HEK293 (cell line): ENCODE measurements around the gene LIN52.
A peak's percentile ranks its signal among the peaks of the same experiment; 100 is the strongest.

Source experiments
- CTCF ChIA-PET: fragments of 350-600 bp; formaldehyde crosslinking; extraction: SDS; loops from one replicate; lab custom pipeline; 2021; ENCODE audit warnings: antibody characterized with exemption; lab: Yijun Ruan, JAX
- POLR2A ChIA-PET: fragments of 300-600 bp; formaldehyde crosslinking; extraction: SDS; loops from one replicate; lab custom pipeline; 2020; ENCODE audit warnings: antibody characterized with exemption, inconsistent platforms; lab: Yijun Ruan, JAX
- H3K27ac ChIP-seq: fragments of 200-500 bp; sonication (Bioruptor generic); 2 replicates; pipeline ENCODE4 v1.5.1; 2014; ENCODE audit warnings: low read depth, low read length, control low read depth, inconsistent platforms; ENCODE audit errors: extremely low read depth
- H3K36me3 ChIP-seq, 2 experiments: fragments of 200-500 bp in 1 of 2; sonication (Bioruptor generic) in 1 of 2; 1 replicate in 1 of 2; 2 replicates in 1 of 2; pipeline ENCODE4 v1.5.1; 2014 to 2017; ENCODE audit warnings: inconsistent platforms in 2 of 2, low read length in 2 of 2; ENCODE audit not compliant: control insufficient read depth in 2 of 2, insufficient read depth in 1 of 2
- H3K4me1 ChIP-seq: fragments of 200-500 bp; sonication (Bioruptor generic); 2 replicates; pipeline ENCODE4 v1.5.1; 2014; ENCODE audit warnings: mild to moderate bottlenecking, low read length, inconsistent platforms; ENCODE audit not compliant: control insufficient read depth, insufficient read depth
- H3K4me3 ChIP-seq: 2 replicates; pipeline ENCODE4 v1.5.1; 2011; ENCODE audit warnings: low read depth, mild to moderate bottlenecking, control low read depth, low read length, moderate library complexity
- H3K9me3 ChIP-seq: fragments of 200-500 bp; sonication (Bioruptor generic); 2 replicates; pipeline ENCODE4 v1.5.1; 2014; ENCODE audit warnings: low read depth, low read length, inconsistent platforms; ENCODE audit not compliant: control insufficient read depth, insufficient read depth
- FEZF1 ChIP-seq: fragments of 450-650 bp; formaldehyde crosslinking; IDR thresholded peaks from 2 replicates; pipeline ENCODE4 v1.5.1; 2016; ENCODE audit warnings: missing biosample characterization, missing genetic modification characterization
- GLI4 ChIP-seq: fragments of 450-650 bp; formaldehyde crosslinking; IDR thresholded peaks from 2 replicates; pipeline ENCODE4 v1.5.1; 2016; ENCODE audit warnings: missing biosample characterization, missing genetic modification characterization
- INSM2 ChIP-seq: fragments of 450-650 bp; formaldehyde crosslinking; IDR thresholded peaks from 2 replicates; pipeline ENCODE4 v1.5.1; 2016; ENCODE audit warnings: missing biosample characterization, missing genetic modification characterization
- RBAK ChIP-seq: fragments of 450-650 bp; formaldehyde crosslinking; IDR thresholded peaks from 2 replicates; pipeline ENCODE4 v1.5.1; 2016; ENCODE audit warnings: missing biosample characterization, missing genetic modification characterization
- SALL2 ChIP-seq: fragments of 450-650 bp; formaldehyde crosslinking; IDR thresholded peaks from 2 replicates; pipeline ENCODE4 v1.5.0; 2017; ENCODE audit warnings: missing biosample characterization, mild to moderate bottlenecking, missing genetic modification characterization, borderline replicate concordance
- WT1 ChIP-seq: fragments of 450-650 bp; formaldehyde crosslinking; IDR thresholded peaks from 2 replicates; pipeline ENCODE4 v1.5.1; 2016; ENCODE audit warnings: missing biosample characterization, missing genetic modification characterization
- ZBTB17 ChIP-seq: fragments of 450-650 bp; formaldehyde crosslinking; IDR thresholded peaks from 2 replicates; pipeline ENCODE4 v1.5.1; 2016; ENCODE audit warnings: missing biosample characterization, missing genetic modification characterization
- ZBTB20 ChIP-seq: fragments of 450-650 bp; formaldehyde crosslinking; IDR thresholded peaks from 2 replicates; pipeline ENCODE4 v1.5.1; 2016; ENCODE audit warnings: missing biosample characterization, missing genetic modification characterization
- ZBTB48 ChIP-seq: fragments of 450-650 bp; formaldehyde crosslinking; IDR thresholded peaks from 2 replicates; pipeline ENCODE4 v1.5.1; 2016; ENCODE audit warnings: missing biosample characterization, missing genetic modification characterization
- ZNF223 ChIP-seq: fragments of 450-650 bp; formaldehyde crosslinking; IDR thresholded peaks from 2 replicates; pipeline ENCODE4 v1.5.1; 2016; ENCODE audit warnings: missing biosample characterization, missing genetic modification characterization
- ZNF302 ChIP-seq: fragments of 450-650 bp; formaldehyde crosslinking; IDR thresholded peaks from 2 replicates; pipeline ENCODE4 v1.5.1; 2016; ENCODE audit warnings: missing biosample characterization, missing genetic modification characterization, low read depth
- ZNF324 ChIP-seq: fragments of 450-650 bp; formaldehyde crosslinking; IDR thresholded peaks from 2 replicates; pipeline ENCODE4 v1.5.1; 2016; ENCODE audit warnings: missing biosample characterization, missing genetic modification characterization
- ZNF37A ChIP-seq: fragments of 450-650 bp; IDR thresholded peaks from 2 replicates; pipeline ENCODE4 v1.5.1; 2018; ENCODE audit warnings: missing biosample characterization, missing genetic modification characterization
- ZNF426 ChIP-seq: fragments of 450-650 bp; formaldehyde crosslinking; IDR thresholded peaks from 2 replicates; pipeline ENCODE4 v1.5.1; 2017; ENCODE audit warnings: missing biosample characterization, missing genetic modification characterization, mild to moderate bottlenecking, inconsistent platforms, moderate library complexity
- ZNF514 ChIP-seq: fragments of 450-650 bp; formaldehyde crosslinking; IDR thresholded peaks from 2 replicates; pipeline ENCODE4 v1.5.1; 2016; ENCODE audit warnings: missing biosample characterization, missing genetic modification characterization
- ZNF560 ChIP-seq: fragments of 450-650 bp; formaldehyde crosslinking; IDR thresholded peaks from 2 replicates; pipeline ENCODE4 v1.5.1; 2017; ENCODE audit warnings: missing biosample characterization, missing genetic modification characterization, borderline replicate concordance
- ZNF596 ChIP-seq: fragments of 450-650 bp; IDR thresholded peaks from 2 replicates; pipeline ENCODE4 v1.5.0; 2018; ENCODE audit warnings: missing biosample characterization, mild to moderate bottlenecking, missing genetic modification characterization, moderate library complexity
- ZNF664 ChIP-seq: fragments of 450-650 bp; formaldehyde crosslinking; IDR thresholded peaks from 2 replicates; pipeline ENCODE4 v1.5.1; 2016; ENCODE audit warnings: missing biosample characterization, missing genetic modification characterization
- ZNF747 ChIP-seq: fragments of 450-650 bp; formaldehyde crosslinking; IDR thresholded peaks from 2 replicates; pipeline ENCODE4 v1.5.1; 2016; ENCODE audit warnings: missing biosample characterization, missing genetic modification characterization
- ZNF776 ChIP-seq: fragments of 450-650 bp; formaldehyde crosslinking; IDR thresholded peaks from 2 replicates; pipeline ENCODE4 v1.5.0; 2017; ENCODE audit warnings: missing biosample characterization, missing genetic modification characterization, borderline replicate concordance
- TF ChIP-seq, protein P1 (sequence below): fragments of 450-650 bp; formaldehyde crosslinking; IDR thresholded peaks from 2 replicates; pipeline ENCODE4 v1.5.1; 2016; ENCODE audit warnings: missing biosample characterization, missing genetic modification characterization
- TF ChIP-seq, protein P2 (sequence below): fragments of 450-650 bp; formaldehyde crosslinking; IDR thresholded peaks from 2 replicates; pipeline ENCODE4 v1.5.1; 2017; ENCODE audit warnings: missing biosample characterization, missing genetic modification characterization
- TF ChIP-seq, protein P3 (sequence below): fragments of 450-650 bp; formaldehyde crosslinking; IDR thresholded peaks from 2 replicates; pipeline ENCODE4 v1.5.1; 2017; ENCODE audit warnings: missing biosample characterization, missing genetic modification characterization
- TF ChIP-seq, protein P4 (sequence below): fragments of 450-650 bp; formaldehyde crosslinking; IDR thresholded peaks from 2 replicates; pipeline ENCODE4 v1.5.1; 2017; ENCODE audit warnings: missing biosample characterization, missing genetic modification characterization

LIN52 gene

GRCh38 chr14:74176400-74176793 lies 91.6 kb downstream of the LIN52 start (continued):
- TF ChIP-seq, protein P1, sequence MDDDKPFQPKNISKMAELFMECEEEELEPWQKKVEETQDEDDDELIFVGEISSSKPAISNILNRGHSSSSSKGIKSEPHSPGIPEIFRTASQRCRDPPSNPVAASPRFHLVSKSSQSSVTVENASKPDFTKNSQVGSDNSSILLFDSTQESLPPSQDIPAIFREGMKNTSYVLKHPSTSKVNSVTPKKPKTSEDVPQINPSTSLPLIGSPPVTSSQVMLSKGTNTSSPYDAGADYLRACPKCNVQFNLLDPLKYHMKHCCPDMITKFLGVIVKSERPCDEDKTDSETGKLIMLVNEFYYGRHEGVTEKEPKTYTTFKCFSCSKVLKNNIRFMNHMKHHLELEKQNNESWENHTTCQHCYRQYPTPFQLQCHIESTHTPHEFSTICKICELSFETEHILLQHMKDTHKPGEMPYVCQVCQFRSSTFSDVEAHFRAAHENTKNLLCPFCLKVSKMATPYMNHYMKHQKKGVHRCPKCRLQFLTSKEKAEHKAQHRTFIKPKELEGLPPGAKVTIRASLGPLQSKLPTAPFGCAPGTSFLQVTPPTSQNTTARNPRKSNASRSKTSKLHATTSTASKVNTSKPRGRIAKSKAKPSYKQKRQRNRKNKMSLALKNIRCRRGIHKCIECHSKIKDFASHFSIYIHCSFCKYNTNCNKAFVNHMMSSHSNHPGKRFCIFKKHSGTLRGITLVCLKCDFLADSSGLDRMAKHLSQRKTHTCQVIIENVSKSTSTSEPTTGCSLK, result no peak
- TF ChIP-seq RBAK (tag by site-specific recombination) (no peak), GLI4 (no peak), ZNF514 (tag by site-specific recombination) (no peak)
- TF ChIP-seq, all 188 proteins: peak for 0

DNA sequence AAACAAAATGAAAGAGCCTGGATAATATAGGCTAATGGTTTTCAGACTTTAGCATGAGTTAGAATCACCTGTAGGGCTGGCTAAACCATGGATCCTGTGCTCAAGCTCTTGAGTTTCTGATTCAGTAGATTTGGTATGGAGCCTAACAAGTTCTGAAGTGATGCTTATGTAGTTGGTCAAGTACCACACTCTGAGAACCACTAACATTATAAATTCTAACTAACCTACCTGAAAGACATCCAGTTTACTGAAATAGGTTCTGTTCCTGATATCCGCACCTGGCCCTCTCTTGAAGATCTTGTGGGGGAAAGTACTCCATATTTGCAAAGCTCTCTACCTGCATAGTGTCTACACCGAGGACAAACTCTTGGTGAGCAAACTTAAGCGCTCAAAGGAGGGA lies 95.1 kb downstream of the LIN52 start:
- H3K4me3 ChIP-seq, result no peak overlapping the region
- H3K36me3 ChIP-seq, result no peaks in the 10 kb centered on the region; a peak in 1 of 3 replicates
- no peaks in the 10 kb centered on the region for H3K9me3 ChIP-seq
- POLR2A ChIA-PET, result interaction anchor here (0.6 kb wide), 1 partner anchor 49 kb away, joined by 8 read pairs; no protein-coding TSS in a partner anchor
- CTCF ChIA-PET, result no interaction called here
- TF ChIP-seq ZNF426 (tag by site-specific recombination), result no peak
- TF ChIP-seq ZNF514 (tag by site-specific recombination), result no peak
- no peak for TF ChIP-seq ZNF223 (tag by site-specific recombination)
- no peak for TF ChIP-seq ZNF664
- TF ChIP-seq ZNF596 (tag by site-specific recombination), result no peak
- no peak for TF ChIP-seq ZNF747 (tag by site-specific recombination)
- TF ChIP-seq ZNF560 (tag by site-specific recombination), result no peak
- TF ChIP-seq, protein P2, sequence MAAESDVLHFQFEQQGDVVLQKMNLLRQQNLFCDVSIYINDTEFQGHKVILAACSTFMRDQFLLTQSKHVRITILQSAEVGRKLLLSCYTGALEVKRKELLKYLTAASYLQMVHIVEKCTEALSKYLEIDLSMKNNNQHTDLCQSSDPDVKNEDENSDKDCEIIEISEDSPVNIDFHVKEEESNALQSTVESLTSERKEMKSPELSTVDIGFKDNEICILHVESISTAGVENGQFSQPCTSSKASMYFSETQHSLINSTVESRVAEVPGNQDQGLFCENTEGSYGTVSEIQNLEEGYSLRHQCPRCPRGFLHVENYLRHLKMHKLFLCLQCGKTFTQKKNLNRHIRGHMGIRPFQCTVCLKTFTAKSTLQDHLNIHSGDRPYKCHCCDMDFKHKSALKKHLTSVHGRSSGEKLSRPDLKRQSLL (tag by site-specific recombination), result no peak
- no peak for TF ChIP-seq SALL2 (tag by site-specific recombination)
- no peak for TF ChIP-seq ZNF776 (tag by site-specific recombination)
- no peak for TF ChIP-seq ZNF302 (tag by site-specific recombination)
- TF ChIP-seq ZNF324, result no peak
- H3K4me1 ChIP-seq, result no peaks in the 10 kb centered on the region
- H3K27ac ChIP-seq, result no peak overlapping the region

DNA sequence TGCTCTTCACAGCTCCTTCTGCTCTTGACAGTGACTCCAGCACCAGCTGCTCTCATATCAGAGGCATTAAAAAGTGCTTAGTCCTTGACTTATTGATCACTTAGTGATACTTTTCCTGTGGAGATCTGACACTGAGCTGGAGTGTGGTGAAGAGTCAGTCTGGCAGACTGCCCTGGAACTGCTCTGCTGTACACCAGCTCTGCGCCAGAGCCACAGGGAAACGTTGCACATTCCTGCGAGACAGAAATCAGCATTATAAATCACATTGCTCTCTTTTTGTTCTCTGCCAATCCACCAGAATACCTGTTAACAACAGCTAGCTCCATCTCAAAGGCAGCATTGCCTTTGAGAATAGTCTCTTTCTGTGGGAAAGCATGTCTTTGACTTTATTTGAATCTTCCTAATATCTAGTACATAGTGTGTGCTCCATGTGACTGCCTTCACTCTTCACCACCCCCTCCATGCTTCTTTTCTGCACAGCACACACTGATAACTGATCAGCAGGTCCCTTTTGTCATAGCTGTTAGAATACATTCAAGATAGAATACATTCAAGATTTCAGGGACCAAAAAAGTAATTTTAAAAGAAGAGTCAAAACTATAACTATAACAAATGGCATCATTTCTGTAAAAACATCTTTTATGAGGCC lies 106.3 kb downstream of the LIN52 start:
- H3K36me3 ChIP-seq, result no peaks in the 10 kb centered on the region
- peaks cover 7% of the 10 kb centered on the region for H3K4me1 ChIP-seq
- H3K27ac ChIP-seq, result no peak overlapping the region
- H3K4me3 ChIP-seq, result no peak overlapping the region
- ChIA-PET CTCF (interaction anchor here (0.6 to 1.1 kb wide), 3 partner anchors 8 to 104 kb away, joined by 3 read pairs; no protein-coding TSS in a partner anchor), POLR2A (no interaction called here)
- no peaks in the 10 kb centered on the region for H3K9me3 ChIP-seq
- no peak for TF ChIP-seq INSM2 (tag by site-specific recombination)
- TF ChIP-seq ZBTB20 (tag by site-specific recombination), result peak; percentile 34; the same call in 1 of the 2 replicates
- peak; percentile 54 for TF ChIP-seq FEZF1 (tag by site-specific recombination)
- no peak for TF ChIP-seq ZNF37A (tag by site-specific recombination)
- TF ChIP-seq ZBTB48, result no peak
- TF ChIP-seq WT1 (tag by site-specific recombination), result no peak
- TF ChIP-seq, protein P3, sequence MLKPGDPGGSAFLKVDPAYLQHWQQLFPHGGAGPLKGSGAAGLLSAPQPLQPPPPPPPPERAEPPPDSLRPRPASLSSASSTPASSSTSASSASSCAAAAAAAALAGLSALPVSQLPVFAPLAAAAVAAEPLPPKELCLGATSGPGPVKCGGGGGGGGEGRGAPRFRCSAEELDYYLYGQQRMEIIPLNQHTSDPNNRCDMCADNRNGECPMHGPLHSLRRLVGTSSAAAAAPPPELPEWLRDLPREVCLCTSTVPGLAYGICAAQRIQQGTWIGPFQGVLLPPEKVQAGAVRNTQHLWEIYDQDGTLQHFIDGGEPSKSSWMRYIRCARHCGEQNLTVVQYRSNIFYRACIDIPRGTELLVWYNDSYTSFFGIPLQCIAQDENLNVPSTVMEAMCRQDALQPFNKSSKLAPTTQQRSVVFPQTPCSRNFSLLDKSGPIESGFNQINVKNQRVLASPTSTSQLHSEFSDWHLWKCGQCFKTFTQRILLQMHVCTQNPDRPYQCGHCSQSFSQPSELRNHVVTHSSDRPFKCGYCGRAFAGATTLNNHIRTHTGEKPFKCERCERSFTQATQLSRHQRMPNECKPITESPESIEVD, result 0 out of 2 replicates have a peak, but pooled peaks have one; percentile 14
- TF ChIP-seq, protein P4, sequence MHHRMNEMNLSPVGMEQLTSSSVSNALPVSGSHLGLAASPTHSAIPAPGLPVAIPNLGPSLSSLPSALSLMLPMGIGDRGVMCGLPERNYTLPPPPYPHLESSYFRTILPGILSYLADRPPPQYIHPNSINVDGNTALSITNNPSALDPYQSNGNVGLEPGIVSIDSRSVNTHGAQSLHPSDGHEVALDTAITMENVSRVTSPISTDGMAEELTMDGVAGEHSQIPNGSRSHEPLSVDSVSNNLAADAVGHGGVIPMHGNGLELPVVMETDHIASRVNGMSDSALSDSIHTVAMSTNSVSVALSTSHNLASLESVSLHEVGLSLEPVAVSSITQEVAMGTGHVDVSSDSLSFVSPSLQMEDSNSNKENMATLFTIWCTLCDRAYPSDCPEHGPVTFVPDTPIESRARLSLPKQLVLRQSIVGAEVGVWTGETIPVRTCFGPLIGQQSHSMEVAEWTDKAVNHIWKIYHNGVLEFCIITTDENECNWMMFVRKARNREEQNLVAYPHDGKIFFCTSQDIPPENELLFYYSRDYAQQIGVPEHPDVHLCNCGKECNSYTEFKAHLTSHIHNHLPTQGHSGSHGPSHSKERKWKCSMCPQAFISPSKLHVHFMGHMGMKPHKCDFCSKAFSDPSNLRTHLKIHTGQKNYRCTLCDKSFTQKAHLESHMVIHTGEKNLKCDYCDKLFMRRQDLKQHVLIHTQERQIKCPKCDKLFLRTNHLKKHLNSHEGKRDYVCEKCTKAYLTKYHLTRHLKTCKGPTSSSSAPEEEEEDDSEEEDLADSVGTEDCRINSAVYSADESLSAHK (tag by site-specific recombination), result no peak
- TF ChIP-seq ZBTB17 (tag by site-specific recombination), result no peak
